Suppressor macrophage treated with lipopolysaccharide for 1 hour (primary cell): Measurements from ENCODE around the gene HADH.
"Not testable (repeated sequence)": the region's sequence is repeated elsewhere in the genome, so short reads cannot be mapped to it uniquely, and the experiment has no call there.

Experiments
- DNase-seq, 3 donors: peaks; one replicate each; pipeline ENCODE4 v3.0.0-alpha.2; 2020 to 2022

Gene HADH

DNA sequence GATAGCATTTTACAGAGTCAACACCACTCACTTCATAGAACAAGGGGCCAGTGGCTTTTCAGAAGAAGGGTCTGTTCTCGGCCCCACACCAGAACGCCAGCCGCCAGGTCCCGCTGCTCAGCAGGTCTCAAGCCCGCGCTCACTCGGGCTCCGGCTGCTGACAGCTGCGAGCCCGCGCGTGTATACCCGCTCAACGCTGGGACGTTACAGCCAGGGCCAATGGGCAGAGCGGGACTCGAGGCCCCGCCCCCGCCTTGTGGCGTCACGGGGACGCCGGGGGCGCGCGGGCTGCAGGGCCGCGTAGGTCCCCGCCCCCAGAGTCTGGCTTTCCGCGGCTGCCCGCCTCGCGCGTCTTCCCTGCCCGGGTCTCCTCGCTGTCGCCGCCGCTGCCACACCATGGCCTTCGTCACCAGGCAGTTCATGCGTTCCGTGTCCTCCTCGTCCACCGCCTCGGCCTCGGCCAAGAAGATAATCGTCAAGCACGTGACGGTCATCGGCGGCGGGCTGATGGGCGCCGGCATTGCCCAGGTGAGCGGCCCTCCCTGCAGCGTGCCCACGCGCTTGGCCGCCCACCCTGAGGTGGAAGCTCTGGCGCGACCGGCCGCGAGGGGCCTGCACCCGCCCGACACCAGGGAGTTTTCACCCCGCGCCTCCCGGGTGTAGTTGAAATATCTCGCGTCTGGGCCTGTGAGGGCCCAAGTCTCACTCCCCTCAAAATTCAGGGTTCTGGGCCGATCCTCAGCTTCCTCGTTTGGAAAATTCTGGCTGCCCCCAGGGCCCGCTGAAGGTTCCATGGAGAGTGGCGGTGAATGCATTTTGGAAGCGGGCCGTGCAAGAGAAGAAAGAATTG is at the start of gene HADH:
Gene HADH, plus strand, starts transcription at position 353 of the 850 bp plus-strand sequence. Its CDS starts 44 bp downstream, at position 397.
- peak; percentile 95 to 99 (median 97) for DNase-seq

- no peak for DNase-seq
Measured at GRCh38 chr4:107945809-107946208, 43.9 kb upstream of the HADH start.

DNA sequence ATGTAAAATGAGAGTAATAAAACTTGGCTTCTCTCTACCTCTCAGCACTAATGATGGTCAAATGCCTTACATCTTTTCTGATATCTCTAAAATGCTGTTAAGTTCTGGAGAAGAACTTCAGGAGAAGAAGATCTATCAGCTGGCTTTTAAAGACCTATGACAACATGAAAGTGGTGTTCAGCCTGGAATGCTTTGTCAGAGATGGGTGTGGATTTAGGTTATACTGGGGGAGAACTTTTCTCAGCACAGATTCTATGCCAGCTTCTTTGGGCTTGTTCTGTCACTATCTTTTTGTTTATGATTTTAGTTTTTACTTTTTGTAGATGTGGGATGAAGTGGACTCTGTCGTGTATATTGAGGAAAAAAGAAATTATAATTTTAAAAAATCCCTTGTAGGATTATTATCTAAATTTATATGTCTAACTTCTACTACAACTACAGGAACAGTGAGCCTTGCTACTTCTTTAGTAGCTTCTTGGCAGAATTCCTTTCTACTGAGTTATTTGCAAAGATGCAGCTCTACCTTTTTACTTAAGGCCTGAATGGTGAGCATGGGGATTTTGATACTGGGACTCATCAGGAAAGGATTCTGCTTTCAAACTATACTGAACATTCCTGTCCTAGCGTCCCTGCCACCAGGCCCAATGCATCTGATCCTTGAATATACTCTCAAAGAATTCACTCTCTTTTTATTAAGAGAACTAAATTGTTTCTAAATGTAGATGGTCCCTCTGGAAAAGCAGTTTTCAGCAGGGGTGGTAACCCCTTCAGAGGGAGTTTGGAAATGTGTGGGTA is 38.7 kb upstream of the HADH start:
- DNase-seq, result no peak

DNA sequence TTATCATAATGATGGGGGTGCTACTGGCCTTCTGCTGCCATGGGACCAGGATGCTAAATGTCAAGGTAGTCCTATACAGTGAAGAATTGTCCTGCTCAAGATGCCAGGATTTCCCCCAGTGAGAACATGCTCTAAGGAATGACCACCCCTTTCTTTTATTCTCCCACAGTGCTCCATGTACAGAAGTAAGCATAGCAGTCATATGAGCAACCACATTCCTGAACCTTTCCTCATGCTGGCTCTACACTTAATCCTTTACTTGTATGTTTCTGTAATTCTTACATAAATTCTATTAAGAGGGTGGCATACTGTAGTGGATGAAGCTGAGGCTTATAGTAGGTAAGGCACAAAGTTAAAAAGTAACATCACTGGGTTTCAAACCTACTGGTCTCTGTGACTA is 38.1 kb upstream of the HADH start:
- DNase-seq, result no peak

- DNase-seq, result no peak
Measured at GRCh38 chr4:107956011-107956410, 33.7 kb upstream of the HADH start.

- DNase-seq, result no peak
Measured at GRCh38 chr4:107966903-107967302, 22.8 kb upstream of the HADH start.

GRCh38 chr4:107967519-107967918 is 22.2 kb upstream of the HADH start:
- DNase-seq, result not testable (repeated sequence)

- DNase-seq, result not testable (repeated sequence)
Measured at GRCh38 chr4:107967921-107968320, 21.8 kb upstream of the HADH start.

DNA sequence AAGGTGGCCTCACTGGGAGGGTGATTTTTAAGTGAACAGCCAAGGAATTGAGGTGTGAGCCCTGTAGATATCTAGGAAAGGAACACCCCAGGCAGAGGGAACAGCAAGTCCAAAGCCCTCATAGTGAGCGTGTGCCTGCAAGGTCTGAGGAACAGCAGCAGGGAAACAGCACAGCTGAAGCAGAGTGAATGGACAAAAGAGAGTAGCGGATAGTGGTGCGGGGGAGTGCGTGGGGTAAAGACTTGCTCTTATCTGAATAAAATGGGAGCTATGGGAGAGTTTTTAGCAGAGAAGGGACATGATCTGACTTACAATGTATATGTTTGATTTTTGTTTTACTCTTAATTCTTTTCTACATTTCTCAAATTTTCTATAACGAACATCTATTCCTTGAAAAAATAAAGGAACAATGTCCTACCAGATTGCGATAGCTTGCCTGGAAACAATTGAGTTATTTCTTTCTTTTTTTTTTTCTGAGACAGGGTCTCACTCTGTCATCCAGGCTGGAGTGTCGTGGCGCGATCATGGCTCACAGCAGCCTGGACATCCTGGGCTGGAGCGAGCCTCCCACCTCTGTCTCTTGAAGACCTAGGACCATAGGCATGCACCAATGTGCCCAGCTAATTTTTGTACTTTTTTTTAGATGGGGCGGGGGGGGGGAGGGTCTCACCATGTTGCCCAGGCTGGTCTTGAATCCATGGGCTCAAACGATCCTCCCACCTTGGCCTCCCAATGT is 19.5 kb upstream of the HADH start:
- DNase-seq, result no peak

- DNase-seq, result no peak
Measured at GRCh38 chr4:107972605-107973004, 17.1 kb upstream of the HADH start.

GRCh38 chr4:107974523-107974922 is 15.2 kb upstream of the HADH start:
- DNase-seq, result no peak

- no peak for DNase-seq
Measured at GRCh38 chr4:107977482-107977881, 12.2 kb upstream of the HADH start.

DNA sequence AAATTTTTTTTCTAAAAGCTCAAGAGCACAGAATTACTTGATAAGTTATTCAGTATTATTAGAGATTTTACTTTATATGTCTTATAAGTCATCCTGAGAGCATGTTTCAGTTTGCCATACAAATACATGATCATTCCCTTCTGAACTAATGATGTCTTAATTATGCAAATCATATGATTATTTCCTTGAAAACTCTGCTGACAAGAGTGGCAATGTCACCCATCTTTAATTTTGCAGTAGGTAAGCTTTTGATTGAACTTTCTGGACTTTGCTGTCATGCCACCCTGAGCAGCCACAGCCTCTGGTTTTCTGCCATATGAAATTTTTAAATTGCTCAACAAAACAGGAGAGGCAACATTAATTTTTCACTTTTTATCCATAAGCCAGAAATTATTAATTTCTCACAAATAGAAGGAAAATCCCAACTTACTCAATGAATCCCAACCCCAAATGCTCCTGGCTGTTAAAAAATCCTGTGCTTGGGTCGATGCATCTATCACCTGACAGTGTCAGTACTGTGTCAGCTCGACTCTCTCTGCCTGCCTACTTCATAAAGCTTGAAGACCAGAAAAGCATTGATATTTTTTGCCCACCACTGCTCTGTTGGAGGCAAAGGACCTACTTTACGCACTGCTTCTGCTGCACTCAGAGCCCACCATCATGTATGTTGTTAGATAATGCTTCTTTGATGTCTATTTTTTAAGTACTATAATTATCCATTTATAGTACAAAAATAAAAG is 11.6 kb upstream of the HADH start:
- DNase-seq, result no peak

- DNase-seq, result no peak
Measured at GRCh38 chr4:107978716-107979451, 10.8 kb upstream of the HADH start.

GRCh38 chr4:107987916-107988762 is 1.6 kb upstream of the HADH start:
- peak; percentile 24 to 60 (median 58) for DNase-seq

GRCh38 chr4:107988763-107989035 is 990 bp upstream of the HADH start:
- DNase-seq, result no peak

DNA sequence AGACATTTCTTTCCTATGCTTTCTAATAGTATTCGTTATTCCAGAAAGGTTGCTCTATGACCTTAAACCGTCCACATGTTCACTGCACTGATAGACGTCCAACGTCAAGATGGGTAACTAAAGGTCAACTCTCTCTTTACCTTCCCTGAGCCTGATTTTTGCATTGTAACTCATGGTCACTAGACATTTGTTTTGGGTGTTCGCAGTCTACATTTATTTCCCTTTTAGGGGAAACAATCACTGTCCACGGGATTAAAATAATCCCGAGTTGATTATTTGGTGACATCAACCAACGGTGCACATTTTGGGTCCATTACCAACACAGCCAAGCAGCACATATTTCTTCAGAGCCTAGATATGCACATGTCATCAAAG is 540 bp upstream of the HADH start:
- no peak for DNase-seq

- no peak for DNase-seq
Measured at GRCh38 chr4:107991945-107992630, 2.4 kb downstream of the HADH start.

GRCh38 chr4:107993969-107994368 is 4.3 kb downstream of the HADH start:
- DNase-seq, result peak in 1 of 3 donors; percentile 28

DNA sequence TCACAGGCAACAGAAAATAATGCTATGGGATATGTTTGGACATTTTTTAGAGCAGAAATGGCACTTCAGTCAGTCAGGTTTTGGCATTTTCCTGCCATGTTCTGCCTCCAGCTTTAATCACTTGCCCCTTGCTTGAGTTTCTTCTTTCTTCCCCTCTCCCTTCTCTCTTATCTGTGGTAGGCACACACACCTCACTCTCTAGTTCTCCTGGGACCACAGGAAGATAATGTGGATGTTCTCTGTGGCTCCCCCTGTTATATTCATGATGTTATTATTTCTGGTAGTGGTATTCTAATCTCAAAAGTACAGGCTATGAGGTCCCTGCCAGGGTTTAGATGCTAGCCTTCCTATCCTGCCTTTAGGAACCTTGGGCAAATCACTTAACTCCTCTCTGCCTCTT is 5.2 kb downstream of the HADH start:
- no peak for DNase-seq
